Prostate gland (tissue), 2 donors: ENCODE data around the gene ZNF148.

ENCODE experiments used
- POLR2A ChIP-seq: fragments of 450-650 bp; IDR thresholded peaks from one replicate; pipeline ENCODE4 v1.6.1; 2016; ENCODE audit warnings: antibody characterized with exemption, mild to moderate bottlenecking
- POLR2AphosphoS5 ChIP-seq: sonication (generic); formaldehyde crosslinking; IDR thresholded peaks from one replicate; pipeline ENCODE4 v1.6.1; 2017; ENCODE audit warnings: antibody characterized with exemption
- TF ChIP-seq, protein P1 (sequence below), 4 experiments: fragments of 200-600 bp in 2 of 4; fragments of 450-650 bp in 2 of 4; sonication (generic) in 2 of 4; IDR thresholded peaks; 1 replicate in 3 of 4; 2 replicates in 1 of 4; pipeline ENCODE4 v1.5.1; 2016 to 2019; ENCODE audit warnings: antibody characterized with exemption in 4 of 4, mild to moderate bottlenecking in 2 of 4, moderate library complexity in 2 of 4

DNA sequence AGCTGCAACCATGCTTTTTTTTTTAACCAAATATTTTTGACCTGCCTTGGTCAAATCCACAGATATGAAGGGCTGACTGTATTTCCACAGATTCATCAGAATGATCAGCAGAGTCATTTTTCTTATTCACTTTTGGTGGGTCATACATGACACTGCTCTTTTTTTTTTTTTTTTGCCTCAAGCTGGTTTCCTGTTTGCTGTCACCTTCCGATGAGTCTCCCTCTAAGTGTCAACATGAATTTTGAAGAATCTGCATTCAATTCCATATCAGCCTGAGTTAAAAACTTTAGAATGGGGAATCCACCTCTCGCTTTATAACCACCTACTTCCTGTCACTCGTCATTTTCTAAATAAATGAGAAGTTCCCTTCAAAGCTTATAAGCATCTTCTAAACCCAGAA lies 160.4 kb downstream of the ZNF148 start:
- TF ChIP-seq, protein P1, sequence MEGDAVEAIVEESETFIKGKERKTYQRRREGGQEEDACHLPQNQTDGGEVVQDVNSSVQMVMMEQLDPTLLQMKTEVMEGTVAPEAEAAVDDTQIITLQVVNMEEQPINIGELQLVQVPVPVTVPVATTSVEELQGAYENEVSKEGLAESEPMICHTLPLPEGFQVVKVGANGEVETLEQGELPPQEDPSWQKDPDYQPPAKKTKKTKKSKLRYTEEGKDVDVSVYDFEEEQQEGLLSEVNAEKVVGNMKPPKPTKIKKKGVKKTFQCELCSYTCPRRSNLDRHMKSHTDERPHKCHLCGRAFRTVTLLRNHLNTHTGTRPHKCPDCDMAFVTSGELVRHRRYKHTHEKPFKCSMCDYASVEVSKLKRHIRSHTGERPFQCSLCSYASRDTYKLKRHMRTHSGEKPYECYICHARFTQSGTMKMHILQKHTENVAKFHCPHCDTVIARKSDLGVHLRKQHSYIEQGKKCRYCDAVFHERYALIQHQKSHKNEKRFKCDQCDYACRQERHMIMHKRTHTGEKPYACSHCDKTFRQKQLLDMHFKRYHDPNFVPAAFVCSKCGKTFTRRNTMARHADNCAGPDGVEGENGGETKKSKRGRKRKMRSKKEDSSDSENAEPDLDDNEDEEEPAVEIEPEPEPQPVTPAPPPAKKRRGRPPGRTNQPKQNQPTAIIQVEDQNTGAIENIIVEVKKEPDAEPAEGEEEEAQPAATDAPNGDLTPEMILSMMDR (IDR thresholded peaks at IDR 0.05): no peak
- no peak for TF ChIP-seq POLR2AphosphoS5
- TF ChIP-seq POLR2A: no peak
